Esophagus muscularis mucosa (tissue), 4 donors: ENCODE measurements around the gene ACSM3.

Experiments used
- EP300 ChIP-seq: sonication (generic); formaldehyde crosslinking; IDR thresholded peaks from one replicate; pipeline ENCODE4 v1.6.1; 2017; ENCODE audit warnings: antibody characterized with exemption
- POLR2A ChIP-seq: fragments of 450-650 bp; IDR thresholded peaks from one replicate; pipeline ENCODE4 v1.6.1; 2017; ENCODE audit warnings: antibody characterized with exemption, moderate library complexity, mild to moderate bottlenecking, low read depth
- POLR2AphosphoS5 ChIP-seq, 2 donors: sonication (generic); formaldehyde crosslinking; IDR thresholded peaks; one replicate each; pipeline ENCODE4 v1.6.1; 2017; ENCODE audit warnings: antibody characterized with exemption in 2 of 2
- TF ChIP-seq, protein P1 (sequence below), 3 experiments: fragments of 200-600 bp in 2 of 3; fragments of 450-650 bp in 1 of 3; sonication (generic) in 2 of 3; IDR thresholded peaks; one replicate each; pipeline ENCODE4 v1.5.1; 2017 to 2019; ENCODE audit warnings: antibody characterized with exemption in 3 of 3, mild to moderate bottlenecking in 2 of 3, moderate library complexity in 1 of 3

DNA sequence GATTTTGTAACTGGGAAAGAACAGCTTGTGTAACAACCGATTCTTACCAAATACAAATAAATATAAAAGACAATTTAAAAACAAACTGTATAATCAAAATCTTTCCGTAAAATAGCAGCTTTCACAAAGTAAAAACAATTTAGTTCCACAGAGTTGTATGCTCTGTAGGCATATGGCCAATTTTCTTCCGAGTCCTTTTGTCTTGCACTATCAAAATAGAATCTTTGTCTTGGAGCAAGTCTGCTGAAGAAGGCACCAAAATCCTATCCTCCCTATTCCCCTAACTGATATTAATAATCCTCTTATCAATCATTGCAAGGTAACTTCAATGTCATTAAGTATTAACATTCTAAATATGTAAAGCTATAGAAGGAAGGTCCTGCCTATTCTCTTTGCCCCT is 29.8 kb upstream of the ACSM3 start:
- TF ChIP-seq, protein P1, sequence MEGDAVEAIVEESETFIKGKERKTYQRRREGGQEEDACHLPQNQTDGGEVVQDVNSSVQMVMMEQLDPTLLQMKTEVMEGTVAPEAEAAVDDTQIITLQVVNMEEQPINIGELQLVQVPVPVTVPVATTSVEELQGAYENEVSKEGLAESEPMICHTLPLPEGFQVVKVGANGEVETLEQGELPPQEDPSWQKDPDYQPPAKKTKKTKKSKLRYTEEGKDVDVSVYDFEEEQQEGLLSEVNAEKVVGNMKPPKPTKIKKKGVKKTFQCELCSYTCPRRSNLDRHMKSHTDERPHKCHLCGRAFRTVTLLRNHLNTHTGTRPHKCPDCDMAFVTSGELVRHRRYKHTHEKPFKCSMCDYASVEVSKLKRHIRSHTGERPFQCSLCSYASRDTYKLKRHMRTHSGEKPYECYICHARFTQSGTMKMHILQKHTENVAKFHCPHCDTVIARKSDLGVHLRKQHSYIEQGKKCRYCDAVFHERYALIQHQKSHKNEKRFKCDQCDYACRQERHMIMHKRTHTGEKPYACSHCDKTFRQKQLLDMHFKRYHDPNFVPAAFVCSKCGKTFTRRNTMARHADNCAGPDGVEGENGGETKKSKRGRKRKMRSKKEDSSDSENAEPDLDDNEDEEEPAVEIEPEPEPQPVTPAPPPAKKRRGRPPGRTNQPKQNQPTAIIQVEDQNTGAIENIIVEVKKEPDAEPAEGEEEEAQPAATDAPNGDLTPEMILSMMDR (IDR thresholded peaks at IDR 0.05) = no peak
- TF ChIP-seq POLR2A (no peak), POLR2AphosphoS5 (IDR thresholded peaks at IDR 0.05) (no peak), EP300 (no peak)
